SU-DHL-6 (cell line): ENCODE results near the gene STARD4.

Experiments used
- H2AFZ ChIP-seq: fragments of 200-600 bp; sonication (generic); 2 replicates; pipeline ENCODE4 v1.6.1; 2014; ENCODE audit warnings: low read depth, mild to moderate bottlenecking, moderate library complexity, mixed read lengths, antibody characterized with exemption, low read length; ENCODE audit not compliant: severe bottlenecking
- H3F3A ChIP-seq: fragments of 200-600 bp; shearing (Covaris generic); 2 replicates; pipeline ENCODE4 v1.6.0; 2016; ENCODE audit warnings: antibody characterized with exemption, mild to moderate bottlenecking; ENCODE audit not compliant: insufficient read depth
- H3K27ac ChIP-seq: fragments of 200-600 bp; sonication (generic); 2 replicates; pipeline ENCODE4 v1.5.1; 2016; ENCODE audit warnings: low read depth, mild to moderate bottlenecking, low read length, moderate library complexity, mixed read lengths
- H3K27me3 ChIP-seq: fragments of 200-600 bp; sonication (generic), shearing (Covaris generic); 2 replicates; pipeline ENCODE4 v1.6.0; 2014; ENCODE audit warnings: mild to moderate bottlenecking, low read length
- H3K36me3 ChIP-seq: fragments of 200-600 bp; sonication (generic); 2 replicates; pipeline ENCODE4 v1.6.1; 2014; ENCODE audit warnings: mild to moderate bottlenecking, low read length, mixed read lengths
- H3K4me2 ChIP-seq: fragments of 300-600, 200-600 bp; shearing (Covaris generic), sonication (generic); 2 replicates; pipeline ENCODE4 v1.6.0; 2014; ENCODE audit warnings: low read length, low read depth, mild to moderate bottlenecking; ENCODE audit not compliant: poor library complexity, severe bottlenecking
- H3K4me3 ChIP-seq: fragments of 200-600 bp; sonication (generic); 2 replicates; pipeline ENCODE4 v1.5.1; 2014; ENCODE audit warnings: antibody characterized with exemption, low read length, mild to moderate bottlenecking, mixed read lengths; ENCODE audit not compliant: insufficient read depth, poor library complexity, severe bottlenecking
- H3K79me2 ChIP-seq: fragments of 200-600 bp; sonication (generic); 2 replicates; pipeline ENCODE4 v1.6.1; 2014; ENCODE audit warnings: mild to moderate bottlenecking, low read length, moderate library complexity; ENCODE audit not compliant: insufficient read depth
- H3K9ac ChIP-seq: fragments of 200-600 bp; sonication (generic); 2 replicates; pipeline ENCODE4 v1.7.0; 2014; ENCODE audit warnings: mild to moderate bottlenecking, low read length
- H3K9me2 ChIP-seq: fragments of 200-600 bp; sonication (generic); replicated peaks from 2 replicates; pipeline ENCODE4 v1.6.1; 2014; ENCODE audit warnings: low read length; ENCODE audit not compliant: insufficient read depth
- H3K9me3 ChIP-seq: fragments of 200-600 bp; sonication (generic); 2 replicates; pipeline ENCODE4 v1.6.1; 2014; ENCODE audit warnings: low read length, mixed read lengths; ENCODE audit not compliant: insufficient read depth
- H4K20me1 ChIP-seq: fragments of 200-600 bp; sonication (generic); 2 replicates; pipeline ENCODE4 v1.6.1; 2014; ENCODE audit warnings: low read depth, mild to moderate bottlenecking, antibody characterized with exemption, low read length, moderate library complexity, mixed read lengths
- EZH2phosphoT487 ChIP-seq: fragments of 200-600 bp; sonication (generic), shearing (Covaris generic); conservative IDR thresholded peaks from 2 replicates; pipeline ENCODE4 v1.6.1; 2018; ENCODE audit warnings: mild to moderate bottlenecking, antibody characterized with exemption, low read length, moderate library complexity, mixed read lengths
- TF ChIP-seq, protein P1 (sequence below): fragments of 200-600 bp; sonication (generic); IDR thresholded peaks from one replicate; pipeline ENCODE4 v1.5.1; 2017; ENCODE audit warnings: antibody characterized with exemption, mild to moderate bottlenecking, low read length, moderate library complexity; ENCODE audit not compliant: insufficient read depth, poor library complexity, severe bottlenecking

The STARD4 gene

DNA sequence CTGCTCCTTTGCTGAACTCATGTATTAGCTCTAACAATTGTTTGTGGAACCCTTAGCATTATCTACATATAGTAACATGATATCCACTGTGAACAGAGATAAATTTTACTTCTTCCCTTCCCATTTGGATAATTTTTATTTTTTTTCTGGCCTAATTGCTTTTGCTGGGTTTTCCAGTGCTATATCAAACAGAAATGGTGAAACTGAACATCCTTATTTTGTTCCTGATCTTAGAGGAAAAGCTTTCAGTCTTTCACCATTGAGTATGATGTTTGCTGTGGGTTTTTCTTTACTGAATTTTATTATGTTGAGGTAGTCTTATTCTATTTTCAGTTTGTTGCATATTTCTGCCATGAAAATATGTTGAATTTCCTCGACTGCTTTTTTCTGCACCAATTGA, 44.8 kb upstream of the STARD4 start:
- no peak overlapping the region for H3K27ac ChIP-seq
- H4K20me1 ChIP-seq: no peaks in the 10 kb centered on the region
- no peak overlapping the region for H2AFZ ChIP-seq
- no peaks in the 10 kb centered on the region for H3F3A ChIP-seq
- H3K36me3 ChIP-seq: no peaks in the 10 kb centered on the region
- H3K27me3 ChIP-seq: no peaks in the 10 kb centered on the region
- no peak overlapping the region for H3K4me2 ChIP-seq
- H3K4me3 ChIP-seq: no peak overlapping the region
- H3K79me2 ChIP-seq: no peaks in the 10 kb centered on the region
- H3K9me2 ChIP-seq: no peaks in the 10 kb centered on the region
- H3K9me3 ChIP-seq: no peaks in the 10 kb centered on the region
- no peak for TF ChIP-seq EZH2phosphoT487
- TF ChIP-seq, protein P1, sequence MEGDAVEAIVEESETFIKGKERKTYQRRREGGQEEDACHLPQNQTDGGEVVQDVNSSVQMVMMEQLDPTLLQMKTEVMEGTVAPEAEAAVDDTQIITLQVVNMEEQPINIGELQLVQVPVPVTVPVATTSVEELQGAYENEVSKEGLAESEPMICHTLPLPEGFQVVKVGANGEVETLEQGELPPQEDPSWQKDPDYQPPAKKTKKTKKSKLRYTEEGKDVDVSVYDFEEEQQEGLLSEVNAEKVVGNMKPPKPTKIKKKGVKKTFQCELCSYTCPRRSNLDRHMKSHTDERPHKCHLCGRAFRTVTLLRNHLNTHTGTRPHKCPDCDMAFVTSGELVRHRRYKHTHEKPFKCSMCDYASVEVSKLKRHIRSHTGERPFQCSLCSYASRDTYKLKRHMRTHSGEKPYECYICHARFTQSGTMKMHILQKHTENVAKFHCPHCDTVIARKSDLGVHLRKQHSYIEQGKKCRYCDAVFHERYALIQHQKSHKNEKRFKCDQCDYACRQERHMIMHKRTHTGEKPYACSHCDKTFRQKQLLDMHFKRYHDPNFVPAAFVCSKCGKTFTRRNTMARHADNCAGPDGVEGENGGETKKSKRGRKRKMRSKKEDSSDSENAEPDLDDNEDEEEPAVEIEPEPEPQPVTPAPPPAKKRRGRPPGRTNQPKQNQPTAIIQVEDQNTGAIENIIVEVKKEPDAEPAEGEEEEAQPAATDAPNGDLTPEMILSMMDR: no peak
- H3K9ac ChIP-seq: no peak overlapping the region

DNA sequence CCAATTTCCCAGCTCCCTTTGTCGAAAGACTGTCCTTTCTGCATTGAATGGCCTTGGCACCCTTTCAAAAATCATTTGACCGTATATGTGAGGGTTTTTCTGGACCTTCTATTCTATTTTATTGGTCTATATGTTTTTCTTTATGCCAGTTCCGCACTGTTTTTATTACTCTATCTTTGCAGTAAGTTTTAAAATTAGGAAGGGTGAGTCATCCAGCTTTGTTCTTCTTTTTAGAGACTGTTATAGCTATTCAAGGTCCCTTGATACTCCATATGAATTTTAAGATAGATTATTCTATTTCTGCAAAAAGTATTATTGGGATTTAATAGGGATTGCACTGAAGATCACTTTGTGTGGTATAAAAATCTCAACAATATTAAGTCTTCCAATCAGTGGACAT, 44.2 kb upstream of the STARD4 start:
- H4K20me1 ChIP-seq: no peaks in the 10 kb centered on the region
- H3K9ac ChIP-seq: no peak overlapping the region
- H3K9me3 ChIP-seq: no peaks in the 10 kb centered on the region
- H3F3A ChIP-seq: no peaks in the 10 kb centered on the region
- no peaks in the 10 kb centered on the region for H3K27me3 ChIP-seq
- no peaks in the 10 kb centered on the region for H3K36me3 ChIP-seq
- no peak overlapping the region for H3K4me3 ChIP-seq
- H3K79me2 ChIP-seq: no peaks in the 10 kb centered on the region
- H3K27ac ChIP-seq: no peak overlapping the region
- TF ChIP-seq EZH2phosphoT487: no peak
- TF ChIP-seq, protein P1: no peak
- no peaks in the 10 kb centered on the region for H3K9me2 ChIP-seq
- no peak overlapping the region for H3K4me2 ChIP-seq
- no peak overlapping the region for H2AFZ ChIP-seq

DNA sequence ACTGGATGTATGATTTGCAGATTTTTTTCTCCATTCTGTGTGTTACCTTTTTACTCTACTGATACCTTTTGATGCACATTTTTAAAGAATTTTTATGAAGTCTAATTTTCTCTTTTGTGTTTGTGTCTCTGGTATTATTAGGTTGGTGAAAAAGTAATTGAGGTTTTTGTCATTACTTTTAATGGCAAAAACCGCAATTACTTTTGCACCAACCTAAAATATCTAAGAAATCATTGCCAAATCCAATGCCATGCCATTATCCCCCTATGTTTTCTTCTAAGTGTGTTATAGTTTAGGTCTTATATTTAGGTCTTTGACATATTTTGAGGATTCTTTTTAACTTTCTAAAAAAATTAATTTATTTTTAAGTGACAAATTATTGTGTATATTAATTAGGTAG, 43.4 kb upstream of the STARD4 start:
- H3K9me3 ChIP-seq: no peaks in the 10 kb centered on the region
- no peaks in the 10 kb centered on the region for H3F3A ChIP-seq
- H3K27ac ChIP-seq: no peak overlapping the region
- H3K79me2 ChIP-seq: no peaks in the 10 kb centered on the region
- no peaks in the 10 kb centered on the region for H3K36me3 ChIP-seq
- H3K4me2 ChIP-seq: no peak overlapping the region
- no peaks in the 10 kb centered on the region for H4K20me1 ChIP-seq
- H3K9ac ChIP-seq: no peak overlapping the region
- H3K4me3 ChIP-seq: no peak overlapping the region
- no peaks in the 10 kb centered on the region for H3K27me3 ChIP-seq
- H2AFZ ChIP-seq: no peak overlapping the region
- TF ChIP-seq EZH2phosphoT487: no peak
- TF ChIP-seq, protein P1: no peak
- H3K9me2 ChIP-seq: no peaks in the 10 kb centered on the region
